Activated CD4-positive, alpha-beta T cell treated with anti-CD3 and anti-CD28 coated beads for 48 hours (primary cell): ENCODE results near the gene GPR157.
A peak's percentile ranks its signal among the peaks of the same experiment; 100 is the strongest.
"Not testable (repeated sequence)": the region's sequence is repeated elsewhere in the genome, so short reads cannot be mapped to it uniquely, and the experiment has no call there.

Experiments
- DNase-seq: peaks from one replicate; pipeline ENCODE4 v3.0.0-alpha.2; 2020

The GPR157 gene

GRCh38 chr1:9145714-9146113 is 16.8 kb upstream of the GPR157 start:
- no peak for DNase-seq

DNA sequence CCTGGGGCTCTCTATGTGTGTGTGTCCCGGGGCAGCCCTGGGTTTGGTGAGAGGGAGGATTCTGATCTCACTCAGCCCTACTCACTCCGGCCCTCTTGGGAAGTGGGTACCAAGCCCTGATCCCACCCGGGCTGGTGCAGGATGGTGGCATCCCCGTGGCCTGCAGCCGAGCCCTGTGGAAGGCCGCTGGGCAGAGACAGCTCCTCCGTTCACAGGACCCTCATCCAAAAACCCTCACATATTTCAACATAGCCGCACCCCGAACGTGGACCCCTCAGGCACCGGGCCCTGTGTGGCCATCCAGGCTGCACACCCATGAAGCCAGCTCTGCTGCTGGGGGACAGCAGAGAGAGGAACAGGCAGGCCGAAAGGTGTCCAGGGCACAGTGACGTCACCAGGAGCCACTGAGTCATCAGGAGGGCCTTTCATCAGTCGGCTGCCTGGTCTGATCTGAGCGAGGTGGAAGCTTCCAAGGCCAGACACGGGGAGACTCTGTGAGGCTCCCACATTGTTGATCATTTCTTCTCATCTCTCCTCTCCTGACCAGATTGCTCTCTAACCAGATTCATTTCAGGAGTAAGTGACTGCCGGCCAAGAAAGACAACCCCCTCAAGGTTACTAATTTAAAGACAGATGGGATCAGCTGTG is 16.2 kb upstream of the GPR157 start:
- DNase-seq: peak; percentile 35

- DNase-seq: not testable (repeated sequence)
Measured at GRCh38 chr1:9144494-9144893, 15.6 kb upstream of the GPR157 start.

DNA sequence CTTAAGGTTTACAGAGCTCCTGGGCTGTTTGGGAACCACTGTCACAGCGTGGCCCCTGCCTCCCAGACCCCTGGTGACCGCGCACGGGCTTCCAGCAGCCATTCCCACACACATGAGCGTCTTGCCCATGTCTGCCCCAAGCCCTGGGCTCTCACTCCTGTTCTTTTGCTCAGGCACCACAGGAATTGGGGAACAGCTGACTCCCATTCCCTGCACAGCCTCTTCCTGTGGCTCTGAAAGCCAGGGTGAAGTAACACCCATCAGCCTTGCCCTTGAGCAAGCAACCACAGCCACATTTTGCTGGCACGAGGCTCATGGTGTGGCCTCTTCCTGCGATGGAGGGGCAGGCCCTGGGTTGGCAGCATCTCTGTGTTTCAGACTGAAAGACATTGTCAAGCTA is 14.3 kb upstream of the GPR157 start:
- DNase-seq: no peak

DNA sequence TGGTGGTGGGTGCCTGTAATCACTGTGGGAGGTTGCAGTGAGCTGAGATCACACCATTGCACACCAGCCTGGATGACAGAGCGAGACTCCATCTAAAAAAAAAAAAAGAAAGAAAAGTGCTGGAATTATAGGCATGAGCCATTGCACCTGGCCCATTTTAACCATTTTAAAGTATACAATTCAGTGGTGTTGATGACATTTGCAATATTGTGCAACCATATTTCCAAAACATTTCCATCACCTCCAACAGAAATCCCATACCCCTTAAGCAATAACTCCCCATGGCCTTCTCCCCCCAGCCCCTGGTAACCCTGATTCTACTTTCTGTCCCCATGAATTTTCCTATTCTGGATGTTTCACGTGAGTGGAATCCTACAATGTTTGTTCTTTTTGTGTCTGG is 11.0 kb upstream of the GPR157 start:
- DNase-seq: no peak

DNA sequence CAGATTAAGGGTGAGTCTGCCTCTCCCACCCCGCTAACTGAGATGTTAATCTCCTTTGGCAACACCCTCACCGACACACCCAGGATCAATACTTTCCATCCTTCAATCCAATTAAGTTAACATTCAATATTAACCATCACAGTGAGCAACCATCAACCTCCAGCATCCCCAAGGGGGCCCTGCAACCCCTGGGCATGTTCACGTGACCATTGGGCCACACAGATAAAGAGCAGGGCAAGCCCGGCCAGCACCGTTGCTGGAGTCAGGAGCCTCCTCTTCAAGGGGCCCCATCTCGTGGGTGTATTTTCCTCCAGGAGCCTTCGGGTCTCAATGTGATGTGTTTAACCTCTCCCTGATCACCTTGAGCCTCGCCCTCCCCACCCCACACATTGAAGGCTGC is 8.0 kb upstream of the GPR157 start:
- DNase-seq: no peak

DNA sequence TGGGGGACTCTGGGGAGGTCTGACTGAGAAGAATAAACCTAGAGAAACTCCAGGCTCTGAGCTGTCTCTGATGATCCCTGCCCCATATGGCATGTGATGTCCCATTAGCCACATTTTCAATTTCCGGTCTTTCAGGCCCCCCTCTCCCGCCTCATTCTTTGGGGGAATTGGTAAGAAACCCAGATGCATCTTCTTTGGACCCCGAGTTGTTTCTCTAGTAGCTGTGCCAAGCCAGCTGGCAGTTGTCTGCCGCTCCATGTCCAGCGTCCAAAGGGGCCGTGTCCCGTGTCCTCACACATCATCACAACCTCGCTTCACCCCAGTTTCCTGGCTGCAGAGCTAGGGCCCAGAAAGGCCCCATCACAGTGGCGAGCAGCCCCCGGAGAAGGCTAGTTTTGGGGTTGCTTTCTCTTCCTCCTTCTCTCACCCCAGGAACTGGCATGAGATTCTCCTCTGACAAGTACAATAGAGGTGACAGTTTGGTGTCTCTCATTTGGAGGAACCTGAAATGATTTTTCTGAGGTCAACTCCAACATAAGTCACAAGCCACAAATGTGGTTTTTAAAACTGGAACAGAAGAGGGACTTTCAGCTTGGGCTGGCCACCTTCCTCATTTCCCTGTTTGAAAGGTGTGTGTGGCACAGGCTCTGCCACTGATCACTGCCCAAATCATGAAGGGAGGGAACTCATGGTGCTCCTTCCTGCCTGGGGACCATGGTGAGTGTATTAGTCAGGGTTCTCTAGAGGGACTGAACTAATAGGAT is 6.4 kb upstream of the GPR157 start:
- DNase-seq: no peak

DNA sequence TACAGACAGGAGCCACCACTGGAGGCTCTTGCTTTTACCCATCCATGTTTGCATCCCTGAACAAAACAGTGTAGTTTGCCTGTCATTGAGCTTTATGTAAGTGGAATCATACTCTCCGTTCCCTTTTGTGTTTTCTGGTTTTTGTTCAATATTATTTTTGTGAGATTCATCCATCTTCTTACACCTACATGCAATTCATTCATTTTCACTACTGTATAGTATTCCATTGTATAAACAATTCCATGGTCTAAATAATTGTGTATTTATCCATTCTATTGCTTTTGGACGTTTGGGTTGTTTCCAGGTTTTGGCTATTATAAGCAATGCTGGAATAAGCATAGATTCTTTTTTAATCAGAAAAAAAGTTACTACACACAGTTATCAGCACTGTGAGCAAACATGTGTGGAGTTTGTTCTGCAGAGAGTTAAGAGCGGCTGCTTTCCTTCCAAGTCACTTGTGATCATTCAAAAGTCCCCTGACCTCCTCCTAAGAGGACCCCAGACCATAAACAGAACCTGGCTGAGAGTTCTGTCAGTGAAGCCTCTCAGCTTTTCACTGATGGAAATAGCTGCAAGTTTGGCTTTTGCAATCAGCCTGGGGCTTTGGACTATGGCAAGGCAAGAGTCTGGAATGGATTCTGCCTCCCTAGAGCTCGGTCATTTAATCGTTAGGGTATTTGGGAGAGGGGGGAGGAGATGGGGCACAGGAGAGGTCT is 5.1 kb upstream of the GPR157 start:
- DNase-seq: no peak

DNA sequence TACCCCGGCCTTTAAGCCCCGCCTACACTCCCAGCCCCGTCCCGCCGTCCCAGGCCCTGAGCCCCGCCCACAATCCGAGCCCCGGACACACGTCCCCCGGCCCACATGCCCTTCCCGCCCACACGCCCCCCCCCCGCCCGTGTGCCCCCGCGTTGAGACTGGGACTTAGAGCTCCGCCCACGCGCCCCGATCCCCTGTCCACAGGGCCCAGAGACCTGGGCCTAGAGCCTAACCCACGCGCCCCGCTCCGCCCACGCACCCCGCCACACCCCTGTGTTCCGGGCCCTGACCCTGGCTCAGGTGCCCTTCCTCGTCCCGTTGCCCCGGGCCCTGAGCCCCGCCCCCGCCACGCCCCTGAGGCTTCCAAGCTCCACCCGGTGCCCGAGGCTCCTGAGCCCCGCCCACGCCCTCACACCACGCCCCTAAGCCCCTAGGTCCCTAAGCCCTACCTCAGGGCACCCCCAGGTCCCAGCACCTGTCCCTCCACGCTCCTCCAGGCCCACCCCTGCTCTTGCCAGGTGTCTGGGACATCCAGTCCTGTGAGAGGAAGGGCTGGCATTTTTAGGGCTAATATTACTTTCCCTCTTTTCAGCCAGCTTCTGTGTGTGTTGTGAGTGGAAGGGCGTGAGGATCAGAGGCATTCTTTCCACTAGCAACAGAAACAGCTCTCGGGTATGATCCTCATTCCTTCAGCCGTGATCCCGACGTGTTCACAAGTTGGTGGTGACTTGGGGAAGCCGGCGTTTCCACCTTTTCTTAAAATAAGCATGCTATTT is 552 bp upstream of the GPR157 start:
- DNase-seq: peak; percentile 87

GRCh38 chr1:9128166-9128519 is 759 bp downstream of the GPR157 start:
- DNase-seq: peak; percentile 22

DNA sequence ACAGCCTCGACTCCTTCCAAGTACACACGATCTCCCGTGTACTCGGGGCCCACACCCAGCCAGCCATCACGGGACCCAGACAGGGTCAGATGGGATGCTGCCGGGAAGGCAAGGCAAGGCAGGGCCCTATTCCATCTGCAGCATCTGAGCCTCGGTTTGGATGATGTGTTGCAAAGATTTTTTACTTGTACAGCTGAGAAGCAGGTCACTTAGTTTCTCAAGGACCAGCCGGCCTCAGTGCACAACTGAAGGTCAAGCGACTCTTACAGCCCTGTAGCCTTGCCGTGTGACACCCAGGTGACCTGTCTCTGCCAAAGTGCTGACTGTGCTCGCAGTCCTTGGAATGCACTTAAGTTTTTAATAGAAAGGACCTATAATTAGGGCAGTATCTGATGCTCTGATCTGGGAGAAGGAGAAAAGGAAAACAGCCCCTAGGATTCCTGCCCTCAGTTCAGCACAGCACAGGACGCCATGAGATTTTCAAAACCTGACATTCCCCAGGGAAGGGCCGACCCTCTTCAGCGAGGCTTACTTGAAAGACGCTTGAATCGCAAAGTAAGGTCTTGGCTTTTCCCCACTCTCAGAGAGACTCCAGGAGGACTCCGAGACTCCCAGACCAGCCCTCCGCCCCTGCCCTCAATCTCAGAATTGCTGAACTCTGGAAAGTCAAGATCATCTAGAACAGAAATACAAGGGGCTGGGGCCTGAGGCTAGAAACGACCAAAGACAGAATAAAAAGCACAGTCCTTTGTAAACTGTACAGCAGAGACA is 1.3 kb downstream of the GPR157 start:
- no peak for DNase-seq

GRCh38 chr1:9126511-9126910 is 2.4 kb downstream of the GPR157 start:
- DNase-seq: no peak

GRCh38 chr1:9125847-9126246 is 3.1 kb downstream of the GPR157 start:
- DNase-seq: not testable (repeated sequence)

DNA sequence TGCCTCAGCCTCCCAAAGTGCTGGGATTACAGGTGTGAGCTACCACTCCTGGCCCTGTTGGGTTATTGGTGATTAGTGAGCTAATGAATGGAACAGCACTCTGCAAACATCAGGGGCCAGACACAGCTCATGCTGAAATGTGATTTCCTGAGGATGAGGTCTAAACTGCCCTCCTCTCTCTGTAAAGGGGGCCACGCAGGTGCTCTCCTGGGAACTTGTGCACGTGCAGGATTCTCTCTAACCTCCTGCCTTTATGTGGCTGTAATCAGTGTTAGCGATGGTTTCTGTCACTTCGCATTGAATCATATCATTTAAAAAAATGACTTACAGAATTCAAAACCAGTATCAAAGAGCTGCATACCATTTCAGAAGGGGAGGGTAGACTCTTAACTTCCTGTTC is 3.6 kb downstream of the GPR157 start:
- DNase-seq: no peak

- DNase-seq: not testable (repeated sequence)
Measured at GRCh38 chr1:9124389-9124788, 4.5 kb downstream of the GPR157 start.

- not testable (repeated sequence) for DNase-seq
Measured at GRCh38 chr1:9123665-9124064, 5.2 kb downstream of the GPR157 start.

GRCh38 chr1:9121496-9122409 is 7.1 kb downstream of the GPR157 start:
- DNase-seq: peak; percentile 64

- DNase-seq: no peak
Measured at GRCh38 chr1:9120312-9120958, 8.5 kb downstream of the GPR157 start.

DNA sequence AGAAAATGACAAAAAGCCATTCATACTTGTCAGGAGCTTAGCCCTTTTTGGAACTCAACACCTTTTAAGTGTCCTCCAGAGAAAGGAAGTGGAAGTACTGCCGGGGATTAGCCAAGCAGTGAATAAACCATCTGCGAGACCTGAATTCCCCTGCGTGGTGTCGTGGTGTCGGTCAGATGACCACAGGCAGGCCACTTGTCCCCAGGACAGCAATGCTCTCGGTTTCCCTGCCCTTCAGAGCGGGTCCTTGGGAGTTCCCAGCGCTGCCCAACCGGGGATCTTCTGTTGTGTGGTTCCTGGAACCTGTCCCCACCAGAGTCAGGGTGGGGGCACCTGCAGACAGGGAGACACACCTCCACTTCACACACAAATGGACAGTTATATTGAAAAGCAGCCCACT is 9.2 kb downstream of the GPR157 start:
- DNase-seq: no peak

GRCh38 chr1:9118186-9118585 is 10.7 kb downstream of the GPR157 start:
- DNase-seq: no peak
